ENCODE results near the gene FOXJ1.
A peak's percentile ranks its signal among the peaks of the same experiment; 100 is the strongest.

FOXJ1 gene

DNA sequence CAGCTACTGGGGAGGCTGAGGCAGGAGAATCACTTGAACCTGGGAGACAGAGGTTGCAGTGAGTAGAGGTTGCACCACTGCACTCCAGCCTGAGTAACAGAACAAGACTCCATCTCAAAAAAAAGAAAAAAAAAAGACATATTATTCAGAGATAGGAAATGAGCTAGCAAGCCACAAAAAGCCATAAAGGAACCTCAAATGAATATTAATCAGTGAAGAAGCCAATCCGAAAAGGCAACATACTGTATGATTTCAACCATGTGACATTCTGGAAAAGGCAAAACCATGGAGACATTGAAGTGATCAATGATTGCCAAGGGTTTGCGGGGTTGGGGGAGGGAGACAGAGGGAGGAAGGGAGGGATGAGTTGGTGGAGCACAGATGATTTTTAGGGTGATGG, 29.1 kb downstream of the FOXJ1 start:
- DNase-seq (ENCODE audit: insufficient read length, low spot score) (no peak), FAIRE-seq (no peak)
- TF ChIP-seq, protein P1, sequence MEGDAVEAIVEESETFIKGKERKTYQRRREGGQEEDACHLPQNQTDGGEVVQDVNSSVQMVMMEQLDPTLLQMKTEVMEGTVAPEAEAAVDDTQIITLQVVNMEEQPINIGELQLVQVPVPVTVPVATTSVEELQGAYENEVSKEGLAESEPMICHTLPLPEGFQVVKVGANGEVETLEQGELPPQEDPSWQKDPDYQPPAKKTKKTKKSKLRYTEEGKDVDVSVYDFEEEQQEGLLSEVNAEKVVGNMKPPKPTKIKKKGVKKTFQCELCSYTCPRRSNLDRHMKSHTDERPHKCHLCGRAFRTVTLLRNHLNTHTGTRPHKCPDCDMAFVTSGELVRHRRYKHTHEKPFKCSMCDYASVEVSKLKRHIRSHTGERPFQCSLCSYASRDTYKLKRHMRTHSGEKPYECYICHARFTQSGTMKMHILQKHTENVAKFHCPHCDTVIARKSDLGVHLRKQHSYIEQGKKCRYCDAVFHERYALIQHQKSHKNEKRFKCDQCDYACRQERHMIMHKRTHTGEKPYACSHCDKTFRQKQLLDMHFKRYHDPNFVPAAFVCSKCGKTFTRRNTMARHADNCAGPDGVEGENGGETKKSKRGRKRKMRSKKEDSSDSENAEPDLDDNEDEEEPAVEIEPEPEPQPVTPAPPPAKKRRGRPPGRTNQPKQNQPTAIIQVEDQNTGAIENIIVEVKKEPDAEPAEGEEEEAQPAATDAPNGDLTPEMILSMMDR (IDR thresholded peaks at IDR 0.05; ENCODE audit: insufficient read depth, missing control alignments): no peak

DNA sequence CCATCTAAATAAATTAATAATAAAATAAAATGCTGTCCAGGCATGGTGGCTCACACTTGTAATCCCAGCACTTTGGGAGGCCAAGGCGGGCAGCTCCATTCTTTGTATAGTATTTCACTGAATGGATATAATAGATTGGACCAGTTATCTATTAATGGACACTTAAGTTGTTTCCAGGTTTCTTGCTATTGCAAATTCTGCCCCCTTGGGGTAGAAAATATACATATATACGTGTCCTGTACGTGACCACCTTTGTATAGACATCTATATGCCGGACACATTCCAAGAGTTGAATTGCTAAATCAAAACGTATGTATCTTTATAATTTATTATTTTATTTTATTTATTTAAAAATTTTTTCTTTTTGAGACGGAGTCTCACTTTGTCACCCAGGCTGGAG, 33.5 kb downstream of the FOXJ1 start:
- no peak for FAIRE-seq
- DNase-seq (ENCODE audit: insufficient read length, low spot score): no peak
- TF ChIP-seq, protein P1 (IDR thresholded peaks at IDR 0.05; ENCODE audit: insufficient read depth, missing control alignments): peak; percentile 33

DNA sequence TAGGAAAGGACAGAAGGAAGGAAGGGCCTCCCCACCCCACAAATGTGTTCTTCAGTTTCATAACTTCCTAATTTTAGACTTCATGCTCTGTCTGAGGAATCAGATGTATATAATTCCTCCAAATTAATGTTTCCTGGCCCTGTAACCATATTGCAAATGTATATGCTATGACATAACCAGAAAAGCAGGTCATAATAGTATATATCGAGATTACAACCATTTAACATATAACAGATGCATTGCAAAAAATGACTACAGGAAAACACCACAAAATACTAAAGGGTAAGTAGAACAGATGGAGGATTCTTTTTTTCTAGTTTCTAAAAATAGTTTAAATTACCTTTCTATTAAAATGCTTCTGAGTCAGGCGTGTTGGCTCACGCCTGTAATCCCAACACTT, 34.3 kb downstream of the FOXJ1 start:
- no peak for DNase-seq (ENCODE audit: insufficient read length, low spot score)
- TF ChIP-seq, protein P1 (IDR thresholded peaks at IDR 0.05; ENCODE audit: insufficient read depth, missing control alignments): no peak
- no peak for FAIRE-seq

DNA sequence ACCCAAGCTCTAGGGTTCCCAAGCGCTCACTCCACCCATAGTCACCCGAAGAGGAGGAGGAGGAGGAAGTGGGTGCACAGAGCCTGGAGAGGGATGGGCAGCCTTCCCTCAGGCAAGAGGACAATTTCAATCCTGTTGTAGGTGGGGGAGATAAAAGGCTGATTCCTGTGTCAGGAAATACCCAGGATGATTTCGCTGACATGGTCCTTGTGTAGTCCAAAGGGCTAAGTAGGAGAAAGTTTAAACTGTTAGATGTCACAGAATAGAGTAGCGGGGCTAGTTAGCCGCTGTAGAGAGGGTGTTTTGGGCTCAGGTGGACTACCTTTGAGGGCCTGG, 36.2 kb downstream of the FOXJ1 start:
- TF ChIP-seq, protein P1 (IDR thresholded peaks at IDR 0.05; ENCODE audit: insufficient read depth, missing control alignments): no peak
- no peak for FAIRE-seq
- DNase-seq (ENCODE audit: insufficient read length, low spot score): no peak

DNA sequence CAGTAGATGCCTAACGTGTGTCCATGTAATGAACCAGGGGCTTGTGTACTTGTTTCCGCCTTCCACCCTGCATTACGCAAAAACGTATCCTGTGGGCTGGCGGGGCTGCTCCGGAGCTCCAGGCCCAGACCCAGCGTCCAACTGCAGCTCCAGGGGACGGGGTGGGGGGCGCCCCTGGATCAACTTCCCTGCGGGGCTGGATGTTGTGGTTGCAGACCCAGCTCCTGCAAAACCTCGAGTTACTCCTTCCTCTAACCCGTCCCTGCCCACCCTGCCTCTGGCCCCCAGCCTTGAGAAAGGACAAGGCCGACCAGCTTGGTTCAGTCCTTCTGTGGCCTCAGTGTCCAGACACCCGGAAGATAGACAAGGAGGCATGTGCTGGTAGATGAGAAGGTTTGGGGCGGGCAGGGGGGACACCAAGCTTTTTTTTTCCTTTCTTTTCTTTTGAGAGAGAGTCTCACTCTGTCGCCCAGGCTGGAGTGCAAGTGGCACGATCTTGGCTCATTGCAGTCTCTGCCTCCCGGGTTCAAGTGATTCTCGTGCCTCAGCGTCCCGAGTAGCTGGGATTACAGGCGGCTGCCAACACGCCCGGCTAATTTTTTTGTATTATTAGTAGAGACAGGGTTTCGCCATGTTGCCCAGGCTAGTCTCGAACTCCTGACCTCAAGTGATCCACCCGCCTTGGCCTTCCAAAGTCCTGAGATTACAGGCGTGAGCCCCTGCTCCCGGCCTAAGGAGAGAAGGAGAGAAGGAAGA, 36.7 kb downstream of the FOXJ1 start:
- no peak for FAIRE-seq
- DNase-seq (ENCODE audit: insufficient read length, low spot score): no peak

DNA sequence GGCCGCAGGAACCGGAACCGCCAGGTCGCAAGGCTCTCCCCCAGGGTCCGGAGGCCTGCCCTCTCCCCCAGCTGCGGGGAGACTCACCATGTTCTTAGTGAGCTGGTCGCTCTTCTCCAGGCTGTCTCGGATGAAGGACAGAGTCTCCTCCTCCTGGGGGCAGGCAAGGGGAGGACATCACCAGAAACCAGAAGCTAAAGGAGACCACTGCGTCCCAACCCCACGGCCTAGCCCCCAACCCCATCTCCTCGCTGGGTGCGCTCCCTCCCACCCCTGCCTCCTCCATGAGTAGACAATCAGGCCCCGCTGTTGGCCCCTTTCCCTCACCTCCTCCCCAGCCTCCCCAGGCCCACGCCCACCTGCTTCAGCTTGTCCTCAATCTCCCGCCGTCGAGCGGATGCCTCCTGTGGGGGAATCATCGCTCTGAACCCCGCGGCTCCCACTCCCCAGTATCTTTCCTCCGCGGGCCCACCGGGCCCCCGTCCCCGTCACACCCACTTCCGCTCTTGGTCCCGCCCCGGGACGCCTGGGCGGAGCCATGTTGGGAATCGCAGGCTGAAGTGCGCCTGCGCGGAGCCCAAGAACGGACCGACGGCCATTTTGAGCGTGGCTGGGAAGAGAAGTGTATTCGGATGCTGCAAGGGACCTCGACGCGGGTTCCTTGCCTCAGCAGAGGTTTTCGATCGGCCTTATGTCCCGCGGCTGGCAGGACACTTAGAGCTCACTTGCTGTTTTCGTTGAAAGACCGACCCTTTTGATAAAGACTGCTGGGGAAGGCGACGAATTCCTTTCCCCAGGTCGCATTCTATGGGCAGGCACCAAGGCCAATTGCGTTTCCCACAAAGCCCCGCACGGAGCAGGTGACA, 37.5 kb downstream of the FOXJ1 start, which contains the start of gene EXOC7:
TSS of gene EXOC7 (minus strand) at position 514 of the 866 bp plus-strand sequence. CDS start at position 419, 95 bp downstream.
- TF ChIP-seq, protein P1 (IDR thresholded peaks at IDR 0.05; ENCODE audit: insufficient read depth, missing control alignments): no peak
- FAIRE-seq: no peak

More for the DNA sequence above, 36.7 kb downstream of the FOXJ1 start:
- TF ChIP-seq, protein P1 (IDR thresholded peaks at IDR 0.05; ENCODE audit: insufficient read depth, missing control alignments): no peak

DNA sequence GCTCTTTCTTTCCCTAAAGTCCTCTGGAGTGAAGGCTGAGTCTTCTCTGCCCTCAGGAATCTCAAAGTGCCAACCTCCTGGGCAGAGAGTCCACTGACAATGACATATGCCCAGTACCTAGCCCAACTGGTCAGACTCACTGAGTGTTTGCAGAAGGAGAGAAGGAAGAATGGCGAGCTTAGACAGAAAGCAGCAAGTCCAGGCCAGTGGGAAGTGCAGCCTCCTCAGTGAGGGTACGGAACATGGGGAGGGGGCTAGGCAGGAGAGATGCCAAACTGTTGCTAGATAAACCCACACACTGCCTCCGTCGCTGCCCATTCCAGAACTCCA, 38.1 kb downstream of the FOXJ1 start:
- DNase-seq (ENCODE audit: insufficient read length, low spot score): no peak
- TF ChIP-seq, protein P1 (IDR thresholded peaks at IDR 0.05; ENCODE audit: insufficient read depth, missing control alignments): no peak
- no peak for FAIRE-seq

More for the DNA sequence above, 37.5 kb downstream of the FOXJ1 start, which contains the start of gene EXOC7:
- peak; percentile 88 for DNase-seq (ENCODE audit: insufficient read length, low spot score)
